PC-9 (cell line): ENCODE measurements around the gene ERG. TPM values are rescaled to one million over a fixed set of nuclear protein-coding genes. Genes with fewer than 3 reads are reported as not detected.

ENCODE experiments used
- BruUV-seq: library from RNA; stranded (reverse); fragments of 400-500 nt; replicated peaks from 2 replicates; lab custom pipeline; 2021; lab: Mats Ljungman, UMichigan
- CTCF ChIA-PET: fragments of 300-600 bp; sonication (Branson Sonifier 250); formaldehyde crosslinking; loops from one replicate; lab custom pipeline; 2022; ENCODE audit warnings: antibody characterized with exemption; lab: Charles Lee
- POLR2A ChIA-PET: fragments of 300-600 bp; sonication (Branson Sonifier 250); formaldehyde crosslinking; loops from one replicate; lab custom pipeline; 2022; ENCODE audit warnings: antibody characterized with exemption; ENCODE audit not compliant: unreplicated experiment; lab: Charles Lee
- DNase-seq, 2 experiments: peaks; one replicate each; pipeline versions ENCODE4 v3.0.0 to v3.0.0-alpha.2; 2015 to 2022; ENCODE audit warnings: mixed read lengths in 1 of 2
- H2AFZ ChIP-seq: fragments of 200-600 bp; sonication (generic); 2 replicates; pipeline ENCODE4 v1.8.1; 2017; ENCODE audit warnings: antibody characterized with exemption
- H3F3A ChIP-seq: fragments of 200-600 bp; sonication (generic); 2 replicates; pipeline ENCODE4 v1.8.1; 2017; ENCODE audit warnings: antibody characterized with exemption, mild to moderate bottlenecking, low read depth; ENCODE audit not compliant: insufficient read depth
- H3K27ac ChIP-seq: fragments of 200-600 bp; sonication (generic); 2 replicates; pipeline ENCODE4 v1.6.1; 2016; ENCODE audit warnings: mixed run types
- H3K27me3 ChIP-seq: fragments of 200-600 bp; sonication (generic); 2 replicates; pipeline ENCODE4 v1.6.1; 2016; ENCODE audit warnings: low read depth, mixed run types; ENCODE audit not compliant: insufficient read depth
- H3K36me3 ChIP-seq: fragments of 200-600 bp; sonication (generic); 2 replicates; pipeline ENCODE4 v1.6.1; 2016; ENCODE audit warnings: low read depth, mixed run types
- H3K4me1 ChIP-seq: fragments of 200-600 bp; sonication (generic); replicated peaks from 2 replicates; pipeline ENCODE4 v1.6.1; 2016; ENCODE audit warnings: mixed run types; ENCODE audit not compliant: insufficient read depth
- H3K4me2 ChIP-seq: fragments of 200-600 bp; sonication (generic); 2 replicates; pipeline ENCODE4 v1.6.1; 2017; ENCODE audit warnings: mixed run types
- H3K4me3 ChIP-seq: fragments of 200-600 bp; sonication (generic); 2 replicates; pipeline ENCODE4 v1.6.1; 2016; ENCODE audit warnings: mixed run types
- H3K79me2 ChIP-seq: fragments of 200-600 bp; sonication (generic); 2 replicates; pipeline ENCODE4 v1.6.1; 2017; ENCODE audit warnings: low read depth, mixed run types
- H3K9me2 ChIP-seq: fragments of 200-600 bp; sonication (generic); 2 replicates; pipeline ENCODE4 v1.8.1; 2017; ENCODE audit warnings: mild to moderate bottlenecking; ENCODE audit not compliant: insufficient read depth
- H3K9me3 ChIP-seq: fragments of 200-600 bp; sonication (generic); 2 replicates; pipeline ENCODE4 v1.8.1; 2016; ENCODE audit warnings: low read depth; ENCODE audit not compliant: insufficient read depth
- H4K20me1 ChIP-seq: fragments of 200-600 bp; sonication (generic); 2 replicates; pipeline ENCODE4 v1.8.1; 2017; ENCODE audit not compliant: insufficient read depth
- EZH2 ChIP-seq: fragments of 200-600 bp; sonication (generic); IDR thresholded peaks from 2 replicates; pipeline ENCODE4 v1.8.0; 2017; ENCODE audit warnings: antibody characterized with exemption, low read depth
- intact Hi-C: fragments of 100-400 bp; cut with micrococcal nuclease; formaldehyde crosslinking; loops from one replicate; pipeline ENCODE4 v1.10.0; 2022; ENCODE audit not compliant: unreplicated experiment
- total RNA-seq: library from RNA; stranded (reverse); gene quantifications from 2 replicates; pipeline ENCODE4 v1.2.3, GENCODE V29; 2021
- TF ChIP-seq, protein P1 (sequence below): fragments of 200-600 bp; sonication (generic); conservative IDR thresholded peaks from 2 replicates; pipeline ENCODE4 v1.6.1; 2017; ENCODE audit warnings: mixed run types, antibody characterized with exemption, mild to moderate bottlenecking, moderate library complexity

The ERG gene
- total RNA-seq, 1 experiment from 2014 or later = not detected

DNA sequence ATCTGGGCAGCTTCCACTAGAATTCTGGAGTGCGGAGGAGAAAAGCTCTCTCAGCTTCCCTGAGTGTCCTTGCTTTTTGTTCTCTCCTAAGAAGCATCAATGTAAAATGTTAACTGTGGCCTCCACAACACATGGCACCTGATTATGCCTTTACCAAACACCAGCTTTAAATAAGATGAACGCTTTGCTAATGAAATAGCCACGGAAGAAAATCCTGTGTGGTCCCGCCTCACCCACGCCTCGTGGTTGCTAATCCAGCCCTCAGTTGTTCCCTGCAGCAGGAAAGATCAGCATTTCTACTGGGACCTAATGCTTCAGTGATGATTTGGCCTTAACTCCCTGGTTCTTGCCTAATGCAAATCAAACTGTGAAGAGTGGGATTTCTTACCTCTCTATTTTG is 1.8 kb upstream of the ERG start:
- BruUV-seq = no TSS peak
- H4K20me1 ChIP-seq = no peaks in the 10 kb centered on the region
- no peak for TF ChIP-seq EZH2
- TF ChIP-seq, protein P1, sequence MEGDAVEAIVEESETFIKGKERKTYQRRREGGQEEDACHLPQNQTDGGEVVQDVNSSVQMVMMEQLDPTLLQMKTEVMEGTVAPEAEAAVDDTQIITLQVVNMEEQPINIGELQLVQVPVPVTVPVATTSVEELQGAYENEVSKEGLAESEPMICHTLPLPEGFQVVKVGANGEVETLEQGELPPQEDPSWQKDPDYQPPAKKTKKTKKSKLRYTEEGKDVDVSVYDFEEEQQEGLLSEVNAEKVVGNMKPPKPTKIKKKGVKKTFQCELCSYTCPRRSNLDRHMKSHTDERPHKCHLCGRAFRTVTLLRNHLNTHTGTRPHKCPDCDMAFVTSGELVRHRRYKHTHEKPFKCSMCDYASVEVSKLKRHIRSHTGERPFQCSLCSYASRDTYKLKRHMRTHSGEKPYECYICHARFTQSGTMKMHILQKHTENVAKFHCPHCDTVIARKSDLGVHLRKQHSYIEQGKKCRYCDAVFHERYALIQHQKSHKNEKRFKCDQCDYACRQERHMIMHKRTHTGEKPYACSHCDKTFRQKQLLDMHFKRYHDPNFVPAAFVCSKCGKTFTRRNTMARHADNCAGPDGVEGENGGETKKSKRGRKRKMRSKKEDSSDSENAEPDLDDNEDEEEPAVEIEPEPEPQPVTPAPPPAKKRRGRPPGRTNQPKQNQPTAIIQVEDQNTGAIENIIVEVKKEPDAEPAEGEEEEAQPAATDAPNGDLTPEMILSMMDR = no peak
- no peaks in the 10 kb centered on the region for H3K4me1 ChIP-seq
- H3K27me3 ChIP-seq = peaks cover 41% of the 10 kb centered on the region
- H3K79me2 ChIP-seq = no peaks in the 10 kb centered on the region
- H3K9me3 ChIP-seq = no peaks in the 10 kb centered on the region
- H3K36me3 ChIP-seq = no peaks in the 10 kb centered on the region
- no peak overlapping the region for H2AFZ ChIP-seq
- no peaks in the 10 kb centered on the region for H3K9me2 ChIP-seq
- H3K4me2 ChIP-seq = no peak overlapping the region
- no peak overlapping the region for H3K4me3 ChIP-seq
- no peak overlapping the region for H3K27ac ChIP-seq
- no peak for DNase-seq
- intact Hi-C loops = loop anchor here (10.0 kb wide), 1 partner anchor 675 kb away; no protein-coding TSS in a partner anchor
- no peaks in the 10 kb centered on the region for H3F3A ChIP-seq
- POLR2A ChIA-PET = no interaction called here
- CTCF ChIA-PET = no interaction called here

DNA sequence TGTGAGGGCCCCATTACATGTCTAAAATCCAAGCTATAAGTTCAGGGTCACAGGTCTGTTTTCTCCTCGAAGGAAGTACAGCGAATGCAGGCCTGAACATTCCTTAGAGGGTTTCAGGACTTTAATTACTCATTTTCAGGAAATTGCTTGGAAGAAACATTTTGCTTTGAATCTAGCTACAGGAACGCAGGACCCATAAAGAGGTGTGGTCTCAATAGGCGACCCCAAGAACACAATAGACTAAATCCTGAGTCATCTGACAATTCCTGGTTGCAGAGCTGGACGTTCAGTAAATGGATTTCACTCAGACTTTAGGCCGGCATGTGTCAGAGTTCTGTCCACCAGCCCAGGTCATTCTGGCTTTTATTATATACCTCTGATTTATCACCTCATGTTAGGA is 1.0 kb upstream of the ERG start:
- Histone ChIP-seq H3K4me3 (no peak overlapping the region), H3K27ac (no peak overlapping the region), H3K27me3 (peaks cover 47% of the 10 kb centered on the region), H3K9me3 (no peaks in the 10 kb centered on the region), H4K20me1 (no peaks in the 10 kb centered on the region), H3K9me2 (no peaks in the 10 kb centered on the region), H3K4me1 (no peaks in the 10 kb centered on the region), H3K4me2 (no peak overlapping the region), H3K36me3 (no peaks in the 10 kb centered on the region), H2AFZ (no peak overlapping the region), H3K79me2 (no peaks in the 10 kb centered on the region), H3F3A (no peaks in the 10 kb centered on the region)
- ChIA-PET CTCF (no interaction called here), POLR2A (no interaction called here)
- intact Hi-C loops = no loop called here
- no peak for DNase-seq
- BruUV-seq = no TSS peak
- no peak for TF ChIP-seq EZH2
- TF ChIP-seq, protein P1 = no peak

DNA sequence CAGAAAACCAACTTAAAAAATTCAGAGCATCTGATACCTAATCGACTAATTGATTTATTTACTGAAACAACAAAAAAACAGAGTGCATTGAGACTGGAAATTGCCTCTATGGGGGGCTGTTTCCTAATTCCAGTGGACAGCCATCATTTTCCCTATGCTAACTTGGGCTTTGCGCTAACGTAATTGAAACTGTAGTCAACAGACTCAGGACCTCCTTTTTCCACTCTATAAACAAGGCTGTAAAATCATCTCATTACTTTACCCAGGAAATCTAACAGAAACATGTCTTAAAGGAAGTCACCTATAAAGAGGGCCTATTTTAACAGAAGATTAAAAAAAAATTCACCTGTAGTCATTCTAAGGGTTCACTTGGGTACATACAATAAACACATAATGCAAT is 2.1 kb downstream of the ERG start:
- no TSS peak for BruUV-seq
- H3K27me3 ChIP-seq = peaks cover 40% of the 10 kb centered on the region
- TF ChIP-seq, protein P1 = no peak
- no peak for TF ChIP-seq EZH2
- POLR2A ChIA-PET = no interaction called here
- no peak overlapping the region for H3K4me3 ChIP-seq
- DNase-seq = no peak
- H3K36me3 ChIP-seq = no peaks in the 10 kb centered on the region
- no peaks in the 10 kb centered on the region for H3F3A ChIP-seq
- H3K9me2 ChIP-seq = no peaks in the 10 kb centered on the region
- intact Hi-C loops = no loop called here
- H3K79me2 ChIP-seq = no peaks in the 10 kb centered on the region
- no peaks in the 10 kb centered on the region for H4K20me1 ChIP-seq
- H3K9me3 ChIP-seq = no peaks in the 10 kb centered on the region
- no peak overlapping the region for H3K4me2 ChIP-seq
- H3K4me1 ChIP-seq = no peaks in the 10 kb centered on the region
- H2AFZ ChIP-seq = no peak overlapping the region
- no peak overlapping the region for H3K27ac ChIP-seq
- CTCF ChIA-PET = no interaction called here
